ENCODE results near the gene GPR132.

- TF ChIP-seq CTCF (IDR thresholded peaks at IDR 0.05; ENCODE audit: low read length) (no peak), EZH2 (IDR thresholded peaks at IDR 0.05; ENCODE audit: borderline replicate concordance, low read length) (no peak)
These were observed 30.1 kb upstream of the GPR132 start for GRCh38 chr14:105095236-105095805.

All from OCI-LY1 (cell line).